ENCODE results near the gene PRICKLE2. TPM values are rescaled to one million over a fixed set of nuclear protein-coding genes. Genes with fewer than 3 reads are reported as not detected.

PRICKLE2 gene
- total RNA-seq, 1 donor from 2014 or later = 43.2 TPM

DNA sequence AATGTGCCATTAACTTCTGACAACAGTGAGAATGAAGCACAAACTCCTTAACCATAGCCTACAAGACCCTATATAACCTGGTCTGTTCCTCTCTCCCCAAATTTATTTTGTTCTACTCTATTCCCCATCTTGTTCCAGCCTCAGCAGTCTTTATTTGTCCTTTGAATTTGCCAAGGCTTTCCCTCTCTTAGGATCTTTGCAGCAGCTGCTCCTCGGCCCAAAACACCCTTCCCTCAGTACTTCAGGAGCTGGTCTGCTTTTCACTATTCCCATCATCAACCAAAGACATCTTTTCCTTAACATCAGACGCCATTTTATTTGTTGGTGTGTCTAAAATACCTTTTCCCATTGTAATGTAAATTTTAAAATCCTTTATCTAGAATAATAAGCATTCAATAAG is 10.2 kb downstream of the PRICKLE2 start:
- Mint-ChIP-seq H3K9me3 (no peaks in the 10 kb centered on the region), H3K4me1 (peaks cover 56% of the 10 kb centered on the region), H3K27ac (peak overlapping the region; percentile 97), H3K4me3 (peak overlapping the region; percentile 20), H3K27me3 (ENCODE audit: low read depth) (no peaks in the 10 kb centered on the region), H3K36me3 (no peaks in the 10 kb centered on the region)
- DNase-seq (ENCODE audit: low spot score in 2 of 2, unreplicated experiment in 2 of 2) = no peak
- TF ChIP-seq, protein P1, sequence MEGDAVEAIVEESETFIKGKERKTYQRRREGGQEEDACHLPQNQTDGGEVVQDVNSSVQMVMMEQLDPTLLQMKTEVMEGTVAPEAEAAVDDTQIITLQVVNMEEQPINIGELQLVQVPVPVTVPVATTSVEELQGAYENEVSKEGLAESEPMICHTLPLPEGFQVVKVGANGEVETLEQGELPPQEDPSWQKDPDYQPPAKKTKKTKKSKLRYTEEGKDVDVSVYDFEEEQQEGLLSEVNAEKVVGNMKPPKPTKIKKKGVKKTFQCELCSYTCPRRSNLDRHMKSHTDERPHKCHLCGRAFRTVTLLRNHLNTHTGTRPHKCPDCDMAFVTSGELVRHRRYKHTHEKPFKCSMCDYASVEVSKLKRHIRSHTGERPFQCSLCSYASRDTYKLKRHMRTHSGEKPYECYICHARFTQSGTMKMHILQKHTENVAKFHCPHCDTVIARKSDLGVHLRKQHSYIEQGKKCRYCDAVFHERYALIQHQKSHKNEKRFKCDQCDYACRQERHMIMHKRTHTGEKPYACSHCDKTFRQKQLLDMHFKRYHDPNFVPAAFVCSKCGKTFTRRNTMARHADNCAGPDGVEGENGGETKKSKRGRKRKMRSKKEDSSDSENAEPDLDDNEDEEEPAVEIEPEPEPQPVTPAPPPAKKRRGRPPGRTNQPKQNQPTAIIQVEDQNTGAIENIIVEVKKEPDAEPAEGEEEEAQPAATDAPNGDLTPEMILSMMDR (IDR thresholded peaks at IDR 0.05; ENCODE audit: unreplicated experiment) = no peak

DNA sequence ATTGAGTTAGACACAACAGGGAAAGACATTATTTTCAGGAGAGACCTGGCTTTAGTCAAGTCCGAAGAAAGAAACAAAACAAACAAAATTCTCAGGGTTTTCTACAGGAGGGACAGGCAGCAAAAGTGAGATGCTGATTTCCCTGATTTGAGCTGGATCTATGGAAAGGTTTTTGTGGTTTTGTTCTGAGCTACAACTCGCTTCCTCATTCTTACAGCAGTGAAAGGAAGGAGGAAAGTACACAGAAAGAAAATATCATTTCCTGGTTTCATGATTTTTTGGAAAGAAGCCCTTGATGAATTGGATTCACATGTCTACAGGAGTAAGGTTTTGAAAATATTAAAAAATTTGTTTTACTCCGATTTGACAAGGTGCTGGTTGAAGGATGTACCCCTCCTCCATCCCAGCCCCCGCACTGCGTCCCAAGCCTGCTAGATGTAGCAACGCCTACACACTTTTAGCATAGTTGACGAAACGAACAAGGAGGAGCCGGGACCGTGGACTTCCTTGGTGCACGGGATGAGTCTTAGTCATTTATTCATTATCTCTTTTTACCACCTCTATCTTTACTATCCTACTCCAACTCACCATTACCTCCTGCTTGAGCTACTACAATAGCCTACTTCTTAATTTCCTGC is 10.8 kb downstream of the PRICKLE2 start:
- Mint-ChIP-seq H3K36me3 (no peaks in the 10 kb centered on the region), H3K9me3 (no peaks in the 10 kb centered on the region), H3K27me3 (ENCODE audit: low read depth) (no peaks in the 10 kb centered on the region), H3K4me1 (peaks cover 50% of the 10 kb centered on the region), H3K27ac (peak overlapping the region; percentile 97), H3K4me3 (peak overlapping the region; percentile 20)
- TF ChIP-seq, protein P1 (IDR thresholded peaks at IDR 0.05; ENCODE audit: unreplicated experiment) = no peak
- no peak for DNase-seq (ENCODE audit: low spot score in 2 of 2, unreplicated experiment in 2 of 2)

DNA sequence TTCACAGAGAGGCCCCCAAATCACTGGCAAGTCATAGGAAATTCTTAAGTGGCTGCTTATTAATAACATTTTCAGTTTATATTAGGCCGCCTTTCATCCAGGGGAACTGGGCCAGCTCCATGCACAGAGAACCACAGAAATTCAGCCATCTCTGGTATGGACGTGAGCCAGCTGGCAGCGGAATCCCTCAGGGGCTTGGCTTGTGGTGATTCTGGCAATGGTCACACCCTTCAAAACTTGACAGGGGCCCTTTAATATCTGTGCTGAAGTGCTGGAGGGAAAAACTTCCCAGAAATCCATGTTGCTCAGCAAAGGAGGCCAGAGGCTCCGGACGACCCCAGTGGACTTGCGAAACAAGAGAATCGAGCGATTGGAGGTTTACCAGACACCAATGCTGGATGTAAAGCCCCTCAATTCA is 11.3 kb downstream of the PRICKLE2 start:
- peak in 1 of 2 experiments; percentile 57 for DNase-seq (ENCODE audit: low spot score in 2 of 2, unreplicated experiment in 2 of 2)
- H3K27ac Mint-ChIP-seq = peak overlapping the region; percentile 97
- H3K27me3 Mint-ChIP-seq (ENCODE audit: low read depth) = no peaks in the 10 kb centered on the region
- peak overlapping the region; percentile 20 for H3K4me3 Mint-ChIP-seq
- TF ChIP-seq, protein P1 (IDR thresholded peaks at IDR 0.05; ENCODE audit: unreplicated experiment) = no peak
- peaks cover 45% of the 10 kb centered on the region for H3K4me1 Mint-ChIP-seq
- H3K36me3 Mint-ChIP-seq = no peaks in the 10 kb centered on the region
- H3K9me3 Mint-ChIP-seq = no peaks in the 10 kb centered on the region

DNA sequence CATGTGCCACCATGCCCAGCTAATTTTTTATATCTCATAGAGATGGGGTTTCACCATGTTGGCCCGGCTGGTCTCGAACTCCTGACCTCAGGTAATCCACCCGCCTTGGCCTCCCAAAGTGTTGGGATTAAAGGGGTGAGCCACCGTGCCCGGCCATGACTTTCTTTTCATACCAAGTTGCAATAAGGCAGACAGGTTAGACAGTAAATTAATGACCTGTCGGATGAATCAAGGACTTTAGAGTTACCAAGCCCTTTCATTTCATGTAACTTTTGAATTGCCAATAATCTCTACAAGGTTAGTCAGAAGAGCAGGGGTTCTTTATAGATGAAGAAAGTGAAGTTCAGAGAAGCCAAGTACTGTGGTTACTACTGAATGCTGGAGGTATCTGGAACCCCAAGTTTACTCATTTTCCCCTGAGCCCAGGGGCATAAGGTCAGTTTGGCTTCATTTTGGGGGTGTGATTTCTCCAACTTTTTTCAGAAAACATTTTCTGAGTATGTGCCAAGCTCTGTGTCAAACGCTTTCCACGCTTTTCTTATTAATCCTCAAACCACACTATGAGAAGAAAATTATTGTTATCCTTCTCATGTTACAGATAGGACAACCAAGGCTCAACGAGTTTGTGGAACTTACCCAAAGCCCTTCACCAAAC is 11.9 kb downstream of the PRICKLE2 start:
- Mint-ChIP-seq H3K4me1 (peaks cover 41% of the 10 kb centered on the region), H3K9me3 (no peaks in the 10 kb centered on the region), H3K36me3 (no peaks in the 10 kb centered on the region), H3K4me3 (no peak overlapping the region), H3K27ac (peak overlapping the region; percentile 97), H3K27me3 (ENCODE audit: low read depth) (no peaks in the 10 kb centered on the region)
- DNase-seq (ENCODE audit: low spot score in 2 of 2, unreplicated experiment in 2 of 2) = no peak
- TF ChIP-seq, protein P1 (IDR thresholded peaks at IDR 0.05; ENCODE audit: unreplicated experiment) = no peak

DNA sequence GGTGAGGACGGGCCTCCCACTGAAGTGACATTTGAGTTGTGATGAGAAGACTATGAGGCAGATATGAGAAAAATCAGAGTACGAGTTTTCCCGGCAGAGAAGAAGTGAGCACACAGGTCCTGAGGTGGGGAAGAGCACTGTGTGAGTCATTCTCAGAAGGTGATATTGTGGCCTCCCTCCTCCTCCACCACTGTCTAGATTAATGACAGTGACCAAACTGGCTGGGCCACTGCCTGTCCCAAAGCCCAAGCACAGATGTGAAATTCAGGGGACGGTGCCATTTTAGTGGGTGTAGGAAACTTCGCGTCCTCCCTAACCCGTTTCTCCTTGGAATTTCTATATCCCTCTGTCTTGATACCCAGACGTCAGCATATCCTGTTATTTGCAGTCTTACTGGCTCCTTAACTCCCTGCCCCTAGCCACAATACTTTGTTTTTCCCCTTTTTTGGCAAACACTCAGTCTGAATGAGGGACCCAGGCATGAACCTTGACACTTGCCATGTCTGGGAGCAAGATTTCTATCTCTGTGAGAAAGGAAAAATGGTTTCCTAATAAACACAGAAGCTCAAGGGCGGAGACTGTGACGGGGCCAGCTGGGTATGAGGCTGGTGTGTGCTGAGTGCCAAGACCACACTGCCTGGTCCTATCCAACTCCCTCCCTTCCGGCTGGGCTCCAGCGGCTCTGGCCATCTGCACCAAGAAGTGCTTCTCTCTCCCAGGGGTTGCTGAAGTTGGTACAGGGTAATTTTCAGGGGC is 15.2 kb downstream of the PRICKLE2 start:
- H3K4me1 Mint-ChIP-seq = peaks cover 38% of the 10 kb centered on the region
- DNase-seq (ENCODE audit: low spot score in 2 of 2, unreplicated experiment in 2 of 2) = no peak
- H3K27ac Mint-ChIP-seq = no peak overlapping the region
- H3K36me3 Mint-ChIP-seq = no peaks in the 10 kb centered on the region
- H3K27me3 Mint-ChIP-seq (ENCODE audit: low read depth) = no peaks in the 10 kb centered on the region
- no peak overlapping the region for H3K4me3 Mint-ChIP-seq
- no peaks in the 10 kb centered on the region for H3K9me3 Mint-ChIP-seq
- TF ChIP-seq, protein P1 (IDR thresholded peaks at IDR 0.05; ENCODE audit: unreplicated experiment) = no peak
